HG03159 (cell line): ENCODE results near the gene TNNT2.

Experiments used
- ATAC-seq: cut with Tn5 transposase; IDR thresholded peaks from one replicate; pipeline ENCODE4 v1.9.1; 2021; ENCODE audit warnings: mild to moderate bottlenecking, moderate library complexity; ENCODE audit not compliant: unreplicated experiment

TNNT2 gene

DNA sequence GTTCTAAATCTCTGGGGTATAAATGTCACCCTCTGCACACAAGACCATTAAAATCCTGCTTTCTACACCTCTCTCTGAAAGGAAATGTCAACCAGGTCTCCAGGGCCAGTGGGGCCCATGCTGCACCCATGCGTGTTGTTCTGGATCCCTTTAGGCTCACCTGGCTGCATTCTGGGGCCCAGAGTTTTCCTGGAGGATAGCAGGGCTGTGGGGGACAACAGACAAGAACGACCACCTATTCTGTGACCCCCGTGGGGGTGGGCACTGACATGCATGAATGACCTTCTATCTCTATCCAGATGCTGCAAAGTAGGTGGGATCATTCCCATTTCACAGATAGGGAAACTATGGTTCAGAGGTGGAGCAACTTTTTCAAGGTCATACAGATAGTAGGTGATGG lies 41.6 kb downstream of the TNNT2 start:
- ATAC-seq: no peak

DNA sequence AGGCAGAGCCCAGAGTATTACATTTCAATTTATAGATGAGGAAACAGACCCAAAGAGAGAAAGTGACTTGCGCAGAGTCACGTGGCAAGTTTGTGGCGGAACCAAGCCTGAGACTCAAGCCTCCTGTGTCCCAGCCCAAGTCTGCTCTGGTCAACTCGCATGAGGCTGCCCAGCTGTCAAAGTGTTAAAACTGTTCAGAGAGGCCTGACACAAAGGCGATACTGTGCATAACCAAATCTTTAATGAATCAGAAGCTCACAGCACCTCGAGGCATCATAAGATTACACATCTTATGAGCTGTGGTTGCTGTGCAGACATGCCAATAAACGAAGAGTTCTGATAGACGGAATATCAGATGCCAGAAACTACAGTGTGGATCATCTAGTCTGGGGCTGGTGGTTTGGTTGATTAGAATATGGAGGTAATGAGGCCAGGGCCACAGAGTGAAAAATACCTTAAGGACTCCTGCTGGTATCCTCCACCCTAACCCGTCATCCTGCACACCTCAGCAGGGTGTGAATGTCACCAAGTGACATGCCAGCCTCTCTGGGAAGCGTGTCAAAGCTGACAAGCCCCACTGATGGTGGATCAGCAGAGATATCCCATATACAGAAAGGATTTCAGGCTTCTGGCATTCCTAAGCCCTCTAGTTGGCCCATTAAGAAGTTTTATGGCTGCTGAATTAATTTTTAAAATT lies 42.2 kb downstream of the TNNT2 start:
- ATAC-seq: no peak

DNA sequence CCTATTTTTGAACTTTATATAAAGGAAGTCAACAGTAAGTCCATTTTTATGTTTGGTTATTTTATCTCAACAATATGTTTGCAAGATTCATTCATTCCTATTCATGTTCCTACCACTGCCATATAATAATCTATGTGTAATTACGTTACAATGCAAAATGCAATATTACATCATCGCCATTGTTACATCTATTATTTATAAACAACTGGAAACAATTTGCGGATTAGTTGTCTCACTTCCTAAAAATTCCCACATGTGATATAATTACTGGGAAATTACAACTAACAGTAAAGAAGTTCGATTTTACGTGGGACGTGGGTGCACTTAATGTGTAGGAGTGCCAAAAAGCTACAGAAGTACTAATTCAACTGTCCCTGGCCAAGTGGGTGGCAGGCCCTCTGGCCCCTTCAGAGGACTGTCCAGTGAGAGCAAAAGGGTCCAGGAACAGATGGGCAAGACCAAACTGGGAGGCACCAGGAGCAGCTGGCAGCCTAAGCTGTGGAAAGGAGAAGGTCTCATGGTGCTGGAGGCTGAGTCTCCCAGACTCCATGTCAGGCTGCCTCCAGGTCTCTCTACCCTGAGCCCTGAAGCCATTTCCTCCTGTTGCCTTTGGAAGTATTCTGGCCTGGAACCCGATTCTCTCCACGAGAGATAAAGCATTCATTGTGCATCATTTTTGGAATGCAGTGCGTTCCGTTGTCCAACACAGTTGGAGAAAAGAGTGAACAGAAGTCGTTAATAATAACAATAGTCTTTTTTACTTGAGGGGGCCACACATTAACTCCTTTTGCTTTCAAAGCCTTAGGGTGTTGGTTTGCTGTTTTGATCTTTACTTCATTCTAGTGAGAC lies 42.9 kb downstream of the TNNT2 start:
- ATAC-seq: no peak

DNA sequence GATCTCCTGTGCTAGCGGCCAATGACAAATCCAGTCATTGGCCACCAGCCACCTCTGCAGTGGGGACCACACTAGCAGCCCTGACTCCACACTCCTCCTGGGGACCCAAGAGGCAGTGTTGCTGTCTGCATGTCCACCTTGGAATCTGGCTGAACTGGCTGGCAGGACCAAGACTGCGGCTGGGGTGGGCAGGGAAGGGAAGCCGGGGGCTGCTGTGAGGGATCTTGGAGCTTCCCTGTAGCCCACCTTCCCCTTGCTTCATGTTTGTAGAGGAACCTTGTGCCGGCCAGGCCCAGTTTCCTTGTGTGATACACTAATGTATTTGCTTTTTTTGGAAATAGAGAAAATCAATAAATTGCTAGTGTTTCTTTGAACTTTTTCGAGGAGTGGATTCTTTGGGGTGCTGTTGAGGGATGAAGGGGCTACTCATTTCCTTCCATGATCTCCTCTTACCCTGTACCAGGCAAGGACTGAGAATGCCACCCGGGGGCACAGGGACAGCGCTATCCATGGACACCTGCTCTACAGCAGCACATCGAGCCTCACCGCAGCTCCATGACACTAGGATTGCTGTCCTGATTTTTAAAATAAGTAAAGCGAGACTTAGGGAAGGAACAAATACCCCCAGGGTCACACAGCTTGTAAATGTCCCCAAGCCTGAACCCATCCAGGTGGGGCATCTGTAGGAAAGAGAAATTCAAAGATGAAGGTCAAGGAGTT lies 44.7 kb downstream of the TNNT2 start:
- ATAC-seq: no peak

DNA sequence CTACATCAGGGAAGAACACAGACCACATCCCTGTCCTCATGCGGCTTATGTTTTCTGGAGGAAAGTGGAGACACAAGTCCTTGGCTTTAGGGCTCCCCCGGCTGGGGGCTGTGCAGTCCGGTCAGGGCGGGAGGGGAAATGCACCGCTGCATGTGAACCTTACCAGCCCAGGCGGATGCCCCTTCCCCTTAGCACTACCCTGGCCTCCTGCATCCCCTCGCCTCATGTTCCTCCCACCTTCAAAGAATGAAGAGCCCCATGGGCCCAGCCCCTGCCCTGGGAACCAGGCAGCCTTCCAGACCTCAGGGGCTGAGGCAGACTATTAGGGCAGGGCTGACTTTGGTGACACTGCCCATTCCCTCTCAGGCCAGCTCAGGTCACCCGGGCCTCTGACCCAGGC lies 45.5 kb downstream of the TNNT2 start:
- no peak for ATAC-seq

DNA sequence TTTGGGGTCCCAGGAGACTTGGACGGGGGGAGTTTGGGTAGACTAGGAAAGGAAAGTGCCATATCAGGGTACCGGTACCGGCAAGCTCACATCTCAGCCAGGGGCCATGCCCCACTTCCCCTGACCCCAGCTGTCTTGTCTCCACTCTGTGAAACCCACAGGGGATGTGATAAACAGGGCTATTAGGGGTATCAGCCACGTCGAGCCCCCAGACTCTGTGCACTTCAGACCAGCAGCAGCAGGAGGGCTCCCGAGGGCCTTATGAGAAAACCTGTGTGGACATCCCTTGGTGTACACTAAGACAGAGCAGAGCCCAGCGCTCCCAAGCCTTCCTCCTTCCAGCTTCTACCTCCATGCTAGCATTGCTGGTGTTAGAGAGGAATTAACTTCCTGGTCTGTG lies 46.3 kb downstream of the TNNT2 start:
- no peak for ATAC-seq

DNA sequence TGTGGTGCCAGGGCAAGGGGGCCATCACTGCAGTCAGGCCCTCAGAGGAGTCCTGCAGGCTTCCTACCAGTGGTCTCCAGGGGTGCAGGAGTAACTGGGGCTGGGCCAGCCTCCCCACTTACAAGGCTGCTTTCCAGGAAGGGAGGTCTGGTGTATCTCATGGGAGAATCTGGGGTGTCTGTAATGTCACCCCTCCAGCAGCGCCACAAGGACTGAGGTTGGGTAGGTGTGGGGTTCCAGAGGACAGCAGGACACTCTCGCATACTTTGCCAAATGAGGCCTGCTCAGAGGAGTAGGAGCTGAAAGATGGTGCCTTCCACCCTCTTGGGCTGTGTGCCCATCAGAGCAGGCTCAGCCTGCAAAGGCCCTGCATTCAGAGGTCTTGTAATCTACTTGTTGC lies 46.9 kb downstream of the TNNT2 start:
- ATAC-seq: no peak

DNA sequence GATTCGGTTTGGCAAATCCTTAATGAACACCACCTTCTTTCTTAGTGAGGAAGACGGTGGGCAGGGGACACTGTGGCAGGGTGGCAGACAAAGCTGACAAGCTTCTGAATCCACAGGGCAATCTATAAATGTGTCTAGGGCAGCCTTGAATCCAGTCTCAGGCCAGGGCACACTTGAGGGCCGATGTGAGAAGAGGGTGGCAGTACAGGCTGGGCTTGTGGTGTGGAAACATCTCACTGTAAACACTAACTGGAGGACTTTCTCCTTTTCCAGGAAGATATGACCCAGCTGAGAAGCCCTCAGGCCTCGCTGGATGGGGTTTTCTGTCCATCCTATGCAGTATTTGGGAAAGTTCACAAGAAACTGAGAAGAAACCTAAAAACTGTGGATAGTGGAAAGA lies 47.7 kb downstream of the TNNT2 start:
- ATAC-seq: no peak

DNA sequence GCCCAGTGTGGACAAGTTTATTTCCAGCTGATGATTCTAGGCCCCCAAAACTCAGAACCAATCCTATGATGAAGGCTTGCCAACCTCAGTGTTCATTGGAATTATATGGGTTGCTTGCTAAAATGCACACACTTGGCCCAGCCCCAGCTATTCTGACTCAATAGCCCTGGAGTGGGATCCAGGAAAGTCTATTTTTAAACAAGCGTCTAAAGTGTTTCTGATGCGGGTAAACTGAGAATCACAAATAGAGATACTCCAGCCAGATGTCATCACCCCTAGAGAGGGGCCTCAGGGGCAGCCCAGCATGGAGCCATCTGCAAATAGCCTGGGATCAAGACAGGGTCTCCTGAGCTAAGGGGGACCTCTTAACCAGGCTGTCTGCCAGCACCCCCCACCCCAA lies 48.2 kb downstream of the TNNT2 start:
- no peak for ATAC-seq

DNA sequence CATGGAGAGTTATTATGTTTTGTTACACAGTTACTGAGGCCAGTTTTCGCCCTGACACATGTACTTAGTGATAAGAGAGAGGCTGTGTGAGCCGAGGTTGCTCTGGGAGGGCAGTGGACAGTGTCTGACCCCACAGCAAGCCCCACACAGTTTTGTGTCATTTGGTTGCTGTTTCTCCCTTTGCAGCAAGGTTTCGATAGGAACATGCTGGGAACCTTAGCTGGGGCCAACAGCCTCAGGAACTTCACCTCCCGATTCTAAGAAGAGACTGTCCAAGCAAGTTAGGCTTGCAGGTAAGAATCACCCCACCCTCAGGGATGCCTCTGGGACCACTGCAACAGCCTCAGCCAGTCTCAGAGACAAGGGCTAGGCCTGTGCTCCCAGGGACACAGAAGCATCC lies 48.9 kb downstream of the TNNT2 start:
- ATAC-seq: no peak

DNA sequence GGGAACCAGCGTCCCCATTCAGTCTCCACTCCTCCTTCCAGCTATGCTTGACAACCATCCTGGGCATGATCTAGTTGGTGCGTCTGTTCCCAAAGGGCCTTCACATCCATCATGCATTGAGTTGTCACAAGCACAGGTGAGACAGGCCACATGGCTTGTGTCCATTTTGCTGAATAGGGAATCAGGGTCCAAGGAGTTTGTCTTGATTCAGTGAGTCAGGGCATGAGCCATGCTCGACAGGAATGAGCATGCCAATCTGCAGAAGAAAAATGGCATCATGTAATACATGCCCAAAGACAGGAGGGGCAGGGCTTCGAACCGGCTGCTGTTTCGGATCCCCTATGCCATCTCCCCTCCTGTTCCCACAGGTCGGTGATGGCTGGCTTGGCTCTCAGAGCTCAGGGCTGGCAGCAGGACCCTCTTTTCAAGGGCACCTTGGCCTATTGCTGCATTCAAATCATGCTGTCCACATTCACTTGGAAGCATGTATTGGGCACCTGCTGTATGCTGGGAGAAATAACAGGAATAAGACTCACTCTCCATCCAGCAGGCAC lies 49.7 kb downstream of the TNNT2 start:
- no peak for ATAC-seq

DNA sequence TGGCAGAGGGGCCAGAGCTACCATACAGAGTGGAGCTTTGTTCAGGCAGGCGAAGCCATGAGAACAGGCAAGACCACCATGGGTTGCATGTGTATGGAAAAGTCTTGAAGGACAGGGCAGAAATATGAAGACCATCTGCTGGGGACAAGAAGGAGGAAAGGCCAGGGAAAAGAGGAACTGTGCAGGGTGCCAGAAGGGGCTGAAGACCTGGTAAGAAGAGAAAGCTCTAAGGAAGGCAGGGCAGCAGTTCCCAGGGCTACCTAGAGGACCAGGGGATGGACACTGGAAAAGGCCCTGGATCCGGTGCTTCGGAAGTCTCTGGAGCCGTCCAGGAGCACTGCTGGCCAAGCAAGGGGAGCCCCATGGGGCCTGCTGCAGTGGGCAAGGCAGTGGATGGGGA lies 50.8 kb downstream of the TNNT2 start:
- no peak for ATAC-seq

DNA sequence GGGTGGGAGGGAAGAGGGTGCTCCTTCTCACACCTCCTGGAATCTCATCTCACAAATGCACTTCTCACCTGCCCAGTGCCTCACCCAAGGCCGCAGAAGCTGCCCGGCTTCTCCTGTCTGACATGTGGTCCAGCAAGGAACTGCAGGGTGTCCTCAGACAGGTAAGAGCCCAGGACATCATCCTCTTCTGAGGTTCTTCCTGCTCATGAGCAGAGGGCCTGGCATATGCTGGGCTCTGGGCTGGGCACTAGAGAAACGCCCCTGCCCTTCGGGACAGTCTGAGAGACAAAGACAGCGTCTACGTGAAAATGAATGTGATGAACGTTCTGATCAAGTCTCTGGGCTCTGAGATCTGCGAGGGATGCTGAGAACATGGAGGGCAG lies 51.8 kb downstream of the TNNT2 start:
- ATAC-seq: no peak

DNA sequence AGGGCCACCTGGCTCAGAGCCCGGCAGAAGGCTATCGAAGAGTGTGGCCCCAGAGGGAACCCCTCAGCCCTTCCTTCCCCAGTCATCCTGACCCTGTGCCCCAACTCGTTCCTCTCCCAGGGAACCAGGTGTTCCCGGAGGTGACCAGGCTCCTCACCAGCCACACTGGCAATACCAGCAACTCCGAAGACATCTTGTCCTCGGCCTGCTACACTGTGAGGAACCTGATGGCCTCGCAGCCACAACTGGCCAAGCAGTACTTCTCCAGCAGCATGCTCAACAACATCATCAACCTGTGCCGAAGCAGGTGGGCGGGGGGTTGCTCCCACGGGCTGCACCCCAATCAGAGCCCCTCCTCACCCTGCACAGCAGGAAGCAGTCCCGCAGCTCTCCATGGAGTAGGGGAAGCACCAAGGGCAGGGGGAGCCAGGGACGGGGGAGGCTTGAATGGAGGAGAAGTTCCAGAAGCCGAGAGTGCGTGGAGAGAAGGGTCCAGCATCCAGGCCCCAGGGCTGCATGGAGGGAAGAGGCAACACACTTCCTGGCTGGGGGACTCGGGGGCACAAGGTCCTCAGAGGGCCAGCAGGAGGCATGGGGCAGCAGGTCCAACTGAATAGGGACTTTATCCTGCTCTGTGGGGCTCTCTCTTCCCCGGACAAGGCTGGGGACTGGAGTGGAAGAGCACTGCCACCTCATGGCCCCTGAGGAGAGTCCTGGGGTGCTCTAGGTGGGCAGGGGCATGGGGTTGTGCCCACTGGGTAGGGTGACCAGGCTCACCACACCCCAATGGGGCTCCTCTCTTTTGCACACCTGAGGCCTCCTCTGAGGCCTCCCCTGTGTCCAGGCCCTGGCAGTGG lies 52.4 kb downstream of the TNNT2 start:
- no peak for ATAC-seq

DNA sequence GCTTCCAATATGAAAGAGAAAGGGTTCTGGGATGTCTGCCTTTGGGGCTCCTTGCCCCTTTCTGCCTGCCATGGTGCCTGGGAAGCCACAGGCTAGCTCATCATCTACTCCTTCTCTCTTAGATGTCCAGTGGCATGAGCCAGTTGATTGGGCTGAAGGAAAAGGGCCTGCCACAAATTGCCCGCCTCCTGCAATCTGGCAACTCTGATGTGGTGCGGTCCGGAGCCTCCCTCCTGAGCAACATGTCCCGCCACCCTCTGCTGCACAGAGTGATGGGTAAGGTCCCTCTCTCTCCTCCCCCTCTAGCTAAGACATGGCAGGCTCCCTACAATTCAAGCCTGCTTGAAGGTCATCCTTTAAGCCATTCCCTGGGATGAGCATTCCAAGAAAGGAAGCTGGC lies 53.2 kb downstream of the TNNT2 start:
- ATAC-seq: no peak

DNA sequence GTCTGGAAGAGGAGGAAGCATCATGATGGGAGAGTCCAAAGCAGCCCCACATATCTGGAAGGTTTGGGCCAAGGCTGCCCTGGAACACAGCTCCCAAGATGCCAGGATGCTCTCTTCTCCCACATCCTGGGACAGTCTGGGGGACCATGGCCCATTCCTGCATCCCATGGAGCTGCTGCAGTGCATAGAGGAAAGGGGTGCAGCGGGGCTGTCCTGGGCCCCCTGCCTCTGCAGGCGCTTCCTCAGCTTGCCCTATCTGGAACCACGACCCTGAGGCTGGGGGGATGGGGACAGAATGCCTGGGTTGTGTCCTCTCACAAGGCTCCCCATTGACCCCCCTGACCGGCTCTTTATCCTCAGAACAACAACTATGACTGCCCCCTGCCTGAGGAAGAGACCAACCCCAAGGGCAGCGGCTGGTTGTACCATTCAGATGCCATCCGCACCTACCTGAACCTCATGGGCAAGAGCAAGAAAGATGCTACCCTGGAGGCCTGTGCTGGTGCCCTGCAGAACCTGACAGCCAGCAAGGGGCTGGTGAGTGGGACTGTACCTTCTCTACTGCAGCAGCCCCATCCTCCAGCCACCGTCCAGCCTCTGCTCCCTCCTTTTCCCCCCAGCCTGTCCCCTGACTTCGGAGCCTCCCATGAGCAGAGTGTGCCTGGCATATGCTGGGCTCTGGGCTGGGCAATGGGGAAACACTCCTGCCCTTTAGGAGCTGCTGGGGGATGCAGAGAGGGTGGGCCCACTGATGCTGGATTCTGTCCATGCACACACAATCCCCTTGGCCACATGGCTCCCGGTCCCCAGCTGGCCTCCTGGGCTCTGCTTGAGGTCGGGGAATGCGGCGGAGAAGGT lies 54.6 kb downstream of the TNNT2 start:
- ATAC-seq: no peak

DNA sequence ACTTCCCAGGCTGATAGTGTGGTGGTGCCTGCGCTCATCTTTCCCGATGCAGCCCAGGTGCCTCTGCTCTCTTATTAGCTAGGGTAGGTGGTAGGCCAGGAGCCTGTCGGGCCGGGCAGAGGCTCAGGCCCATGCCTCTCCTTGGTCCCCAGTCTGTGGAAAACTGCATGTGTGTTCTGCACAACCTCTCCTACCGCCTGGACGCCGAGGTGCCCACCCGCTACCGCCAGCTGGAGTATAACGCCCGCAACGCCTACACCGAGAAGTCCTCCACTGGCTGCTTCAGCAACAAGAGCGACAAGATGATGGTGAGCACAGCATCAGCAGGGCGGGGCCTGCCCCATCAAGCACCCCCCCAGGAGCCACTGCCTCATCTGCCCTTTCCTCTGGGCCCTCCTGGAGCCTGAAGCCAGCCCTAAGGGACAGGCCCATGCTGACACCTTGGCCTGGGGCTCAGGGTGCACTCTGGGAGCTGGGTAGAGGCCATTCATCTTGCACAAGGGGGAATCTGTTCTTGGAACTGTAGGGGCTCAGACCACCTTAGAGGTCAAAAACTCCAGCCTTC lies 55.6 kb downstream of the TNNT2 start:
- no peak for ATAC-seq

DNA sequence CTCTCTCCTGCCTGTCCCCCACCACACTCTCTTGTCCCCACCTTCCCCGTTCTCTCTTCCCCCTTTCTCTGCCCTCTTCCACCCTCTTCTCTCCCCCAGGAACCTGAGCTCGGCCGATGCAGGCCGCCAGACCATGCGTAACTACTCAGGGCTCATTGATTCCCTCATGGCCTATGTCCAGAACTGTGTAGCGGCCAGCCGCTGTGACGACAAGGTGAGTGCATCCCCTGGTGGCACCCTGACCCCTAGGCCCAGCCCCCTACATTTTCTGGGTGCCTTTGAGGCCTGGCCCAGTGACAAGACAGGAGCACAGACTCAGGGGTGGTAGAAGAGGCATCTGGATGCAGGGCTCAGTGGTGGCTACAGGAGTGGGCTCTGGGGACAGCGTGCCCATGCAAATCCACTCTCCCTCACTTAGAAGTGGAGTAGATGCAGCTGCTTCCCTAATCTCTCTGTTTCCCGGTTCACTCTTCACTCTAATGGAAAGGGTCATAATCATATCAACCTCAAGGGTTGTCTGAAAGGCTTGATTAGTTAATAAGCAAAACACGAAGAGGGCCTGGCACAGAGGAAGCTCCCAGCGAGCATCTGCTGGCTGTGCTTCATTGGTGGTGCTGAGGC lies 57.2 kb downstream of the TNNT2 start:
- no peak for ATAC-seq

DNA sequence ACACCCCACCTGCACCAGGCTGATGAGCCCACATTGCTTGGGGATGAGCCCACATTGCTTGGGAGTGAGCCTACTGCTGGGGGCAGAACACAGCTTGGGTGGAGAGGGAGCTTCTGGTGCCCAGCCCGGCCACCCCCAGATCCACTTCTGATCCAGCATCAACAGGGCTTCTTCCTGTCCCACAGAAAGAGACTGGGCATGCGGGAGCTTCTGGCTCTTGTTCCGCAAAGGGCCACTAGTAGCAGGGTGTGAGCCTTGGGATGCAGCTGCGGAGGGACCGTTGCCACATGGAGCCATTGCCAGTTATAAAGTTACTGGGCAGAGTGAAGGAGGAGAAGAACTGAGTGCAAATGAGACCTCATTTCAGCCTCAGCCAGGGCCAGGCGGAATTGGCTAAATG lies 57.8 kb downstream of the TNNT2 start:
- ATAC-seq: no peak
